GM12878 (cell line): ENCODE data around the gene BUD23. TPM values are rescaled to one million over a fixed set of nuclear protein-coding genes. Genes with fewer than 3 reads are reported as not detected.

Experiments
- ATAC-seq: fragments of 200-7000 bp; cut with Tn5 transposase; 3 replicates; pipeline ENCODE4 v1.9.1; 2020; ENCODE audit warnings: mild to moderate bottlenecking, moderate library complexity
- BruUV-seq: library from RNA; stranded (reverse); fragments of 400-500 nt; replicated peaks from 2 replicates; lab custom pipeline; 2021; lab: Mats Ljungman, UMichigan
- CTCF ChIA-PET: fragments of 300-600 bp; sonication (Branson Sonifier 250); formaldehyde crosslinking; extraction: SDS; loops from one replicate; lab custom pipeline; 2021; ENCODE audit warnings: inconsistent platforms; lab: Yijun Ruan, JAX
- POLR2A ChIA-PET: fragments of 350-600 bp; formaldehyde crosslinking; extraction: SDS; loops from one replicate; lab custom pipeline; 2021; ENCODE audit warnings: inconsistent platforms; lab: Charles Lee
- RAD21 ChIA-PET: fragments of 300-600 bp; sonication (Branson Sonifier 250); formaldehyde crosslinking; loops from one replicate; lab custom pipeline; 2023; ENCODE audit warnings: antibody characterized with exemption; ENCODE audit not compliant: unreplicated experiment; lab: Charles Lee
- SMC1A ChIA-PET: fragments of 300-600 bp; sonication (Branson Sonifier 250); formaldehyde crosslinking; loops from one replicate; lab custom pipeline; 2023; ENCODE audit not compliant: unreplicated experiment, uncharacterized antibody; lab: Charles Lee
- DNase-seq: peaks from one replicate; pipeline ENCODE4 v3.0.0-alpha.2; 2011; ENCODE audit warnings: low read depth, low spot score
- FAIRE-seq: peaks from 3 replicates; lab custom pipeline; 2011; peaks lifted over from hg19 to GRCh38; lab: Jason Lieb, UNC
- H2AFZ ChIP-seq: 2 replicates; pipeline ENCODE4 v1.6.0; 2011; ENCODE audit warnings: low read depth, low read length, control low read depth; ENCODE audit not compliant: control insufficient read depth
- H3K27ac ChIP-seq: 2 replicates; pipeline ENCODE4 v1.5.1; 2011; ENCODE audit warnings: control low read depth; ENCODE audit not compliant: control insufficient read depth, insufficient read depth
- H3K27me3 ChIP-seq, 2 experiments: replicated peaks in 1 of 2; 2 replicates each; pipeline versions ENCODE4 v1.6.0 to v1.6.1; 2011; ENCODE audit warnings: low read length in 1 of 2; ENCODE audit not compliant: control insufficient read depth in 2 of 2, insufficient read depth in 2 of 2
- H3K36me3 ChIP-seq, 2 experiments: 2 replicates each; pipeline ENCODE4 v1.5.1; 2011; ENCODE audit warnings: low read length in 1 of 2; ENCODE audit not compliant: control insufficient read depth in 2 of 2, insufficient read depth in 2 of 2
- H3K4me1 ChIP-seq: 2 replicates; pipeline ENCODE4 v1.6.1; 2011; ENCODE audit warnings: mild to moderate bottlenecking, low read length, moderate library complexity, mixed read lengths; ENCODE audit not compliant: control insufficient read depth, insufficient read depth
- H3K4me2 ChIP-seq: 2 replicates; pipeline ENCODE4 v1.6.0; 2011; ENCODE audit warnings: control low read depth; ENCODE audit not compliant: control insufficient read depth, insufficient read depth
- H3K4me3 ChIP-seq: fragments of 200-600 bp; sonication (generic); 2 replicates; pipeline ENCODE4 v1.5.1; 2016
- H3K79me2 ChIP-seq: 2 replicates; pipeline ENCODE4 v1.6.0; 2011; ENCODE audit warnings: low read length; ENCODE audit not compliant: control insufficient read depth, insufficient read depth
- H3K9ac ChIP-seq: 2 replicates; pipeline ENCODE4 v1.8.0; 2011; ENCODE audit warnings: low read length, control low read depth, mixed read lengths; ENCODE audit not compliant: control insufficient read depth, insufficient read depth
- H3K9me3 ChIP-seq: replicated peaks from 3 replicates; pipeline ENCODE4 v1.5.1; 2011; ENCODE audit warnings: mild to moderate bottlenecking, low read length; ENCODE audit not compliant: control insufficient read depth, insufficient read depth
- H4K20me1 ChIP-seq: 2 replicates; pipeline ENCODE4 v1.6.0; 2011; ENCODE audit not compliant: control insufficient read depth, insufficient read depth
- CHD1 ChIP-seq: IDR thresholded peaks from 2 replicates; pipeline ENCODE4 v1.6.1; 2012; ENCODE audit warnings: low read depth, low read length, improper control_type of control experiment
- CREM ChIP-seq: IDR thresholded peaks from 2 replicates; pipeline ENCODE4 v1.6.1; 2014; ENCODE audit warnings: antibody characterized with exemption, low read depth
- DPF2 ChIP-seq: fragments of 450-650 bp; IDR thresholded peaks from 2 replicates; pipeline ENCODE4 v1.6.1; 2017; ENCODE audit warnings: mild to moderate bottlenecking
- JUNB ChIP-seq: IDR thresholded peaks from 2 replicates; pipeline ENCODE4 v1.6.1; 2016; ENCODE audit warnings: antibody characterized with exemption, mild to moderate bottlenecking
- JUND ChIP-seq: IDR thresholded peaks from 2 replicates; pipeline ENCODE4 v1.6.1; 2012; ENCODE audit warnings: low read depth, mild to moderate bottlenecking, low read length, improper control_type of control experiment, moderate library complexity
- KAT2A ChIP-seq: conservative IDR thresholded peaks from 2 replicates; pipeline ENCODE4 v1.6.1; 2011; ENCODE audit warnings: low read depth, low read length; ENCODE audit not compliant: control insufficient read depth
- KLF5 ChIP-seq: fragments of 450-650 bp; IDR thresholded peaks from 2 replicates; pipeline ENCODE4 v1.6.1; 2014; ENCODE audit warnings: mild to moderate bottlenecking; ENCODE audit not compliant: partially characterized antibody
- RELA ChIP-seq: fragments of 450-650 bp; IDR thresholded peaks from 2 replicates; pipeline ENCODE4 v1.8.0; 2014; ENCODE audit warnings: borderline replicate concordance; ENCODE audit not compliant: partially characterized antibody
- SPI1 ChIP-seq: IDR thresholded peaks from 2 replicates; pipeline ENCODE4 v1.6.1; 2011; ENCODE audit warnings: low read depth, mild to moderate bottlenecking, low read length, moderate library complexity, borderline replicate concordance; ENCODE audit not compliant: insufficient read depth
- TCF7 ChIP-seq: IDR thresholded peaks from 2 replicates; pipeline ENCODE4 v1.6.1; 2014; ENCODE audit warnings: antibody characterized with exemption, borderline replicate concordance
- ZNF24 ChIP-seq: fragments of 450-650 bp; IDR thresholded peaks from 2 replicates; pipeline ENCODE4 v1.6.1; 2017; ENCODE audit warnings: antibody characterized with exemption, mild to moderate bottlenecking
- ZSCAN29 ChIP-seq: fragments of 450-650 bp; IDR thresholded peaks from 2 replicates; pipeline ENCODE4 v1.6.1; 2017; ENCODE audit warnings: mild to moderate bottlenecking, moderate library complexity
- ZZZ3 ChIP-seq: IDR thresholded peaks from 2 replicates; pipeline ENCODE4 v1.6.1; 2011; ENCODE audit warnings: low read depth; ENCODE audit not compliant: control insufficient read depth, insufficient read length
- whole genome bisulfite sequencing: methylation state at CpG from one replicate; pipeline ENCODE4 v1.1.6; 2016; ENCODE audit warnings: low lambda C conversion rate; ENCODE audit not compliant: insufficient replicate concordance, insufficient coverage; ENCODE audit errors: missing lambda C conversion rate; 5-methylcytosine and 5-hydroxymethylcytosine counted together
- in situ Hi-C: fragments of 300-500 bp; cut with MboI; formaldehyde crosslinking; loops from 9 replicates; pipeline ENCODE4 v1.14.3; 2018; ENCODE audit warnings: mixed read lengths
- intact Hi-C: fragments of 100-400 bp; cut with micrococcal nuclease; formaldehyde crosslinking; loops from one replicate; pipeline ENCODE4 v1.14.2; 2022; ENCODE audit not compliant: unreplicated experiment
- polyA plus RNA-seq, 11 experiments: library from polyadenylated mRNA; depleted of rRNA in 4 of 11; unstranded in 6 of 11; stranded (reverse) in 5 of 11; fragments of >200 nt; fragmentation: Nextera tagmentation in 4 of 11; fragmentation: Illumina TruSeq in 1 of 11; extraction: Ambion mirVana in 4 of 11; extraction: Trizol in 1 of 11; gene quantifications; 1 replicate in 1 of 11; 2 replicates in 10 of 11; pipeline versions ENCODE4 v1.2.1 to v1.2.3, GENCODE V29; 2011 to 2016; ENCODE audit warnings: inconsistent platforms in 2 of 11, missing spikeins in 2 of 11, low read depth in 1 of 11
- total RNA-seq, 4 experiments: library from RNA; depleted of rRNA in 3 of 4; stranded (reverse); fragments of >200 nt in 3 of 4; fragmentation: Illumina TruSeq in 1 of 4; extraction: Trizol in 1 of 4; gene quantifications; 2 replicates each; pipeline versions ENCODE4 v1.2.1 to v1.2.3, GENCODE V29; 2013 to 2021
- TF ChIP-seq, protein P1 (sequence below): fragments of 450-650 bp; IDR thresholded peaks from 2 replicates; pipeline ENCODE4 v1.6.1; 2017; ENCODE audit warnings: antibody characterized with exemption, mild to moderate bottlenecking, moderate library complexity

The BUD23 gene
- total and polyA plus RNA-seq, 10 of the 15 experiments (the other 5 are each of a cell fraction or from before 2014, with no cell fraction given): 36.4 to 138 (median 99.5) TPM

DNA sequence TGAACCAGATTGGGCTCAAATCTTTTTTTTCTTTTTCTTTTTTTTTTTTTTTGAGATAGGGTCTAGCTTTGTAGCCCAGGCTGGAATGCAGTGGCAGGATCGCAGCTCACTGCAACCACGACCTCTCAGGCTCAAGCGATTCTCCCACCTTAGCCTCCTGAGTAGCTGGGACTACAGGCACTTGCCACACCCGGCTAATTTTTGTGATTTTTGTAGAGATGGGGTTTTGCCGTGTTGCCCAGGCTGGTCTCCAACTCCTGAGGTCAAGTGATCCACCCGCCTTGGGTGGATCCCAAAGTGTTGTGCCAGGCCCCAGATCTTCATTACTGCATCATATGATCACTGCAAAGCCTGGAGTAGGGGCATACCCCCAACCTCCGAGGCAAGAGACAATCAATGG is 2.9 kb upstream of the BUD23 start:
- H3K79me2 ChIP-seq: peaks cover 43% of the 10 kb centered on the region
- FAIRE-seq: no peak
- H3K4me2 ChIP-seq: no peak overlapping the region
- TF ChIP-seq ZZZ3: no peak
- no peak for TF ChIP-seq TCF7
- no peak for TF ChIP-seq CHD1
- TF ChIP-seq SPI1: no peak
- no peak for TF ChIP-seq ZSCAN29
- TF ChIP-seq RELA: no peak
- no peak for TF ChIP-seq JUNB
- TF ChIP-seq, protein P1, sequence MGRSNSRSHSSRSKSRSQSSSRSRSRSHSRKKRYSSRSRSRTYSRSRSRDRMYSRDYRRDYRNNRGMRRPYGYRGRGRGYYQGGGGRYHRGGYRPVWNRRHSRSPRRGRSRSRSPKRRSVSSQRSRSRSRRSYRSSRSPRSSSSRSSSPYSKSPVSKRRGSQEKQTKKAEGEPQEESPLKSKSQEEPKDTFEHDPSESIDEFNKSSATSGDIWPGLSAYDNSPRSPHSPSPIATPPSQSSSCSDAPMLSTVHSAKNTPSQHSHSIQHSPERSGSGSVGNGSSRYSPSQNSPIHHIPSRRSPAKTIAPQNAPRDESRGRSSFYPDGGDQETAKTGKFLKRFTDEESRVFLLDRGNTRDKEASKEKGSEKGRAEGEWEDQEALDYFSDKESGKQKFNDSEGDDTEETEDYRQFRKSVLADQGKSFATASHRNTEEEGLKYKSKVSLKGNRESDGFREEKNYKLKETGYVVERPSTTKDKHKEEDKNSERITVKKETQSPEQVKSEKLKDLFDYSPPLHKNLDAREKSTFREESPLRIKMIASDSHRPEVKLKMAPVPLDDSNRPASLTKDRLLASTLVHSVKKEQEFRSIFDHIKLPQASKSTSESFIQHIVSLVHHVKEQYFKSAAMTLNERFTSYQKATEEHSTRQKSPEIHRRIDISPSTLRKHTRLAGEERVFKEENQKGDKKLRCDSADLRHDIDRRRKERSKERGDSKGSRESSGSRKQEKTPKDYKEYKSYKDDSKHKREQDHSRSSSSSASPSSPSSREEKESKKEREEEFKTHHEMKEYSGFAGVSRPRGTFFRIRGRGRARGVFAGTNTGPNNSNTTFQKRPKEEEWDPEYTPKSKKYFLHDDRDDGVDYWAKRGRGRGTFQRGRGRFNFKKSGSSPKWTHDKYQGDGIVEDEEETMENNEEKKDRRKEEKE: no peak
- TF ChIP-seq JUND: no peak
- no peak for TF ChIP-seq KLF5
- TF ChIP-seq CREM: no peak
- TF ChIP-seq KAT2A: no peak
- TF ChIP-seq DPF2: no peak
- no peak for TF ChIP-seq ZNF24
- TF ChIP-seq, all 136 proteins: peak for 0
- intact Hi-C loops: loop anchor here (10.0 kb wide), 1 partner anchor 156 kb away; the partner anchor contains the start of gene BAZ1B
- in situ Hi-C loops: no loop called here
- ATAC-seq (no peak), DNase-seq (no peak)
- BruUV-seq: no TSS peak
- H3K9me3 ChIP-seq: no peaks in the 10 kb centered on the region; the same call in 2 of the 3 replicates
- RAD21 ChIA-PET: no interaction called here
- H3K27ac ChIP-seq: no peak overlapping the region
- no peak overlapping the region for H3K4me3 ChIP-seq
- SMC1A ChIA-PET: no interaction called here
- CTCF ChIA-PET: interaction anchor here (1.3 kb wide), 1 partner anchor 74 kb away, joined by 4 read pairs; no protein-coding TSS in a partner anchor
- H3K36me3 ChIP-seq: peaks cover 2 to 3% of the 10 kb centered on the region in 2 experiments; a peak in 2 of 4 replicates
- H3K4me1 ChIP-seq: peaks cover 12% of the 10 kb centered on the region
- WGBS: 93% methylated on average over 7 of the region's 7 CpGs
- H3K9ac ChIP-seq: no peak overlapping the region
- no peaks in the 10 kb centered on the region for H3K27me3 ChIP-seq
- POLR2A ChIA-PET: interaction anchor here (0.6 kb wide), 1 partner anchor 267 kb away, joined by 3 read pairs; no protein-coding TSS in a partner anchor
- no peak overlapping the region for H2AFZ ChIP-seq
- H4K20me1 ChIP-seq: no peaks in the 10 kb centered on the region; the same call in 1 of the 2 replicates
